NCI-H2107 treated with DMSO at 0.1 percent for 48 hours (cell line): ENCODE results near the gene FBXL16.

Experiments used
- DNase-seq: peaks from one replicate; lab custom pipeline; 2025; ENCODE audit not compliant: unreplicated experiment; lab: John Stamatoyannopoulos, UW

The FBXL16 gene

GRCh38 chr16:734981-735881 lies 29.6 kb upstream of the FBXL16 start:
- DNase-seq = no peak

DNA sequence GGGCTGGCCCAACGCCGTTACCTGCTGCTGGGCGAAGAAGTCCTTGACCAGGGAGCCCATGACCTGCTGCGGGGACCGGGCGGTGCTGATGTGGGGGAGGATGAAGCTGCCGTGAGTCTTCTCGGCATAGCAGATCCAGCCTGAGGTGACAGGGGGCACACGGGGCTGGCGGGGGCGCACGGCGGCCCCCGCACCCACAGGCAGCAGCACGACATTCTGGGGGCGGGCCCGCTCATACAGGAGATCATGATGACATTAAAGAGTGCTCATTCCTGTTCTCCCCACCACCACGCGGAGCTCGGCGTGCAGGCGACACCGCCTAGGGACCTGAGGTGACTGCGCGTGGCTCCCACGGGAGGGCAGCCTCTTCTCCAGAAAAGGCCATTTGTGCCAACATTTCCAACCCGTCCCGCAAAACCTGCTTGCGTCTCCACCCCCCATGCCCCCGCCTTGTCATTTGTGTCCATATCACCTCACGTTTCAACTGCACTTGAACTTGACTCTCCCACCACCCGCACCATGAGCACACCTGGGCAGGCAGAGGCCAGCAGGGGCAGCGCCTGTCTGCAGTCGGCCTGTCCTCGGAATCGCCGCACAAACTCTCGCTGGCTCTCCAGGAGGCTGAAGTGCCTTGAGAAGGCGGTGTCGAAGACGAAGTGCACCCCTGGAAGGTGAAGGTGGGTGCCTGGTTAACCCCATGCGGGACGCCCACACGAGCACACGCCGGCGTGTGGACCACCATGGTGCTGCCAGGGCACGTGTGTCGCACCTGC lies 28.8 kb upstream of the FBXL16 start:
- no peak for DNase-seq

GRCh38 chr16:733382-734207 lies 28.0 kb upstream of the FBXL16 start:
- DNase-seq = no peak

GRCh38 chr16:732936-733335 lies 27.3 kb upstream of the FBXL16 start:
- no peak for DNase-seq

GRCh38 chr16:732332-732731 lies 26.7 kb upstream of the FBXL16 start:
- no peak for DNase-seq

GRCh38 chr16:730666-731509 lies 25.3 kb upstream of the FBXL16 start:
- no peak for DNase-seq

DNA sequence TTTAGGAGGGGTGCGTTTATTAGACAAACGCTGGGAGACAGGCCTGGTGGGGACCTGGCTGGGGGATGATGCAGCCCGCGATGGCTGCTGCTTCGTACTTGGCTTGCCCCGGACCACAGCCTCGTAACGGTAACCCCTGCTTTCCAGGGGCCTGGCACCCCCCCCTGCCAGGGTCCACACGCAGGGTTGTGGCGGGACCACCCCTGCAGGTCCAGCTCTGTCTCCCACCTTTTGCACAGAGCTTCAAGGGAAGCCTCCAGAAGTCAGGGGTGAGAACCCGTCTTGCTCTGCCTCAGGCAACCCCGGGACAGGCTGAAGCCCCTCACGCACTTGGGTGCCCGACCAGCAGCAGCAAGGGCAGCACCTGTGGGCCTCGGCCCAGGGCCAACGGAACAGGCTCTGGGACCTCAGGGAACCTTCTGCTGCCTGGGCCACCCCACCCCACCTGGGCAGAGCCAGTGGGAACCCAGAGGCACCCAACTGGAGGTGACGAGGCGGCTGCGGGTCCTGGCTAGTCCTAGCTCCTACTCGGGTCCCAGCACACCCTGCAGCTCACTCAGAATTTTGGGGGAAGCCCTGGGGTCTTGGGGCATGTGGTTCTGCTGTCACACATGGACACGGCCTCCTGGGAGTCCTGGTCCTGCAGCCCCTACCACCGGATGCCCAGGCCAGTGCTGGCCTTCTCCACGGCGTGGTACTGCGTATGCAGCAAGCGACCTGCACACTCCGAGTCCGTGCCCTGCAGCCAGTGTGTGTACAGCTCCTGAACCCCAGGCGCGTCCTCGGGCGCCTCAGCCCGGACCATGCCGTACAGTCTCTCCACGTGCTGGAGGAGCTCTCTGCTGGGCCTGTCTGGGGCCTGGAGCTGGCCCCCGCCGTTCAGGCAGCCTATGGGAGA lies 24.4 kb upstream of the FBXL16 start:
- DNase-seq = no peak

GRCh38 chr16:728890-729744 lies 23.5 kb upstream of the FBXL16 start:
- DNase-seq = no peak

DNA sequence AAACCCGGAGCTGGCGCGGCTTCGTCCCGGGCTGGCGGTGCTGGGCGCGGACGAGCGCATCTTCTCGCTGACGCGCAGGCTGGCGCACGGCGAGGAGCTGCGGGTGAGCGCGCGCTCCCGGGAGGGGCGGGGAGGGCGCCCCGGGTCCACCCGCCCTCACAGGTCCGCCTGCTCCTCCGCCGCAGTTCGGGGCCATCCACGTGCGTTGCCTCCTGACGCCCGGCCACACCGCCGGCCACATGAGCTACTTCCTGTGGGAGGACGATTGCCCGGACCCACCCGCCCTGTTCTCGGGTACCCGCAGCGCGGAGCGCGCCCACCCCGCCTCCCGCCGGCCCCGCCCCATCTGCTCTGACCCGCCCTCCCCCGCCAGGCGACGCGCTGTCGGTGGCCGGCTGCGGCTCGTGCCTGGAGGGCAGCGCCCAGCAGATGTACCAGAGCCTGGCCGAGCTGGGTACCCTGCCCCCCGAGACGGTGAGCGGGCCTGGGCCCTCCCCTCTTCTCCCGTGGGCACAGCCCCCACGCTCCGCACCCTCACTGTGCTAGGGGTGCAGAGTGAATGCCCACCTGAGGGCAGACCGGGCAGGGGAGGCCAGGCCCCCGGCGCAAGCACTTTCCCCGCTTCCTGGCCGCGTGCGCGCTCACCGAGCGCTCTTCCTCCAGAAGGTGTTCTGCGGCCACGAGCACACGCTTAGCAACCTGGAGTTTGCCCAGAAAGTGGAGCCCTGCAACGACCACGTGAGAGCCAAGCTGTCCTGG lies 22.7 kb upstream of the FBXL16 start:
- DNase-seq = no peak

DNA sequence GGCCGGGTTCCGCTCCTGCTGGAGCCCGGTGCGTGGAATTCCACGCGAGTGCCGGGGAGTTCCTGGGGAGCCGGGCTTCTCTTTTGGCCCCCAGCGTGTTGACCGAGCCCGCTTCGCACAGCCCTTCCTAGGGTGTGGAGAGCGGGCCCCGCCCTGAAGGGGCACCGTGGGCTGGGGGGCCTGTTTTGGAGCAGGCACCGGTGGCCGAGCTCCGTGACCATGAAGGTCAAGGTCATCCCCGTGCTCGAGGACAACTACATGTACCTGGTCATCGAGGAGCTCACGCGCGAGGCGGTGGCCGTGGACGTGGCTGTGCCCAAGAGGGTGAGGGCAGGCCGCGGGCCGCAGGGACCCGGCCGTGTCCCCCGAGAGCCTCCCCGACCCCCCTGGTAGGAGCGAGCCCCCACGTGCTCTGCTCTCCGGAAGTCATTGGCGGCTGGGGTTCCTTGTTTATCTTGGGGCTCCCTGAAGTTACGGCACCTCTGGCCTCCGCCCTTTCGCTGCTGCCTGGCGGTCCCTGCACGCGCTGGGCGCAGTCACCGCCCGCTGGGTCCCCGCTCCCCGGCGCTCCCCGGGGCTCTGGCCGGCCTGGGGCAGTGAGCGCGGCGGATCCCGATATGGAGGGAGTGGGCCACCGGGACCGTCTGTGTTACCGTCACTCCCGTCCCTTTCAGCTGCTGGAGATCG lies 21.8 kb upstream of the FBXL16 start:
- no peak for DNase-seq

DNA sequence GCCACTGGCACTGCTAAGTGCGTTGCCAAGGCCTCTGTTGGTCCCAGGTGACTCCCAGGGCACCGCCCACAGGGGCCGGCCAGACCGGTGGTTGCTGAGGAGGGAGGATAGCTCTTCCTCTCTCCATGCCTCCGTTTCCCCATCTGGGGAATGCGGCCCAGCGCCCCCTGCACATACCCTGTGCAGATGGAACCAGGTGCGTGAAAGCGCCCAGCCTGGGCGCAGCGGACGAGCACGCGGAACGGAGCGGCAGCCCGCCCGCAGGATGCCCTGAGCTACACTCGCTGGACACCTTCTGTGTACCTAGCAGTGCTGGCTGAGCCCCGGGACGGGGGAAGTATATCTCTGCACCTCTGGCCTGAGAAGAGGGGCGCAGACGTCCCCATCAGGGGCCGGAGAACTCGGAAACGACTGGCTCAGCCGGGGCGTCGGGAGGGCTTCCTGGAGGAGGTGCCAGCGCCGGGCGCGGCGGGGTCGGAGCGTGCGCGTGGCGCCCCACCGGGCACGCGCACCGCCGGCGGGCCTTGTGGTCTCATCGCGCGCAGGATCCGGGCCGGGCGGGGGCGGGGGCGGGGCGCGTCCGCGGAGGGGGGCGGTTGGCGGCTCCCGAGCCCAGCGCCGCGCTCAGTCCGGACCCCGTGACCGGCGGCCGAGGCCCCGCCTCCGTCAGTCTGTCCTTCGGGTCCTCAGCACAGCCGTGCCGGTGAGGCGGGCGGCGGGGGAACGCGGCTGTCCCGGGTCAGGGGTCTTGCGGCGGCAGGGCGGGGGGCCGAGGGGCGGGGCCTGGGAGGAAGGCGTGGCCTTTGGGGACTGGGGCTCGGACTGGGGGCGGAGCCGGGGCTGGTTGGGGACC lies 21.1 kb upstream of the FBXL16 start, which contains the start of the genes CCDC78 and HAGHL:
Gene CCDC78, minus strand, starts transcription at position 6 of the 853 bp plus-strand sequence. CDS start 76 bp downstream, outside the sequence.
Gene HAGHL, plus strand, starts transcription at position 669 of the 853 bp plus-strand sequence. CDS start 404 bp downstream, outside the sequence.
- no peak for DNase-seq

DNA sequence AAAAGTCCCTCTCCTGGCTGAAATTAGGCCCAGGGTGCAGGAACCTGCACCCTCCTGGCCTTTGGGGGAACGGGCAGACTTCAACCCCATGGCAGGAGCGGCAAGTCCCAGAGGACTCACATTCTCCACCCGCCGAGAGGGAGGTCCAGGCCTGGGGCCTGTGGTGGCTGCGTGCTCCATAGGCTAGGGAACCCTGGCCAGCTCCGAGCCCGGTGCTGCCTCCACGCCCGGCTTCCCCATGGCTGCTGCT lies 20.5 kb upstream of the FBXL16 start:
- DNase-seq = no peak

DNA sequence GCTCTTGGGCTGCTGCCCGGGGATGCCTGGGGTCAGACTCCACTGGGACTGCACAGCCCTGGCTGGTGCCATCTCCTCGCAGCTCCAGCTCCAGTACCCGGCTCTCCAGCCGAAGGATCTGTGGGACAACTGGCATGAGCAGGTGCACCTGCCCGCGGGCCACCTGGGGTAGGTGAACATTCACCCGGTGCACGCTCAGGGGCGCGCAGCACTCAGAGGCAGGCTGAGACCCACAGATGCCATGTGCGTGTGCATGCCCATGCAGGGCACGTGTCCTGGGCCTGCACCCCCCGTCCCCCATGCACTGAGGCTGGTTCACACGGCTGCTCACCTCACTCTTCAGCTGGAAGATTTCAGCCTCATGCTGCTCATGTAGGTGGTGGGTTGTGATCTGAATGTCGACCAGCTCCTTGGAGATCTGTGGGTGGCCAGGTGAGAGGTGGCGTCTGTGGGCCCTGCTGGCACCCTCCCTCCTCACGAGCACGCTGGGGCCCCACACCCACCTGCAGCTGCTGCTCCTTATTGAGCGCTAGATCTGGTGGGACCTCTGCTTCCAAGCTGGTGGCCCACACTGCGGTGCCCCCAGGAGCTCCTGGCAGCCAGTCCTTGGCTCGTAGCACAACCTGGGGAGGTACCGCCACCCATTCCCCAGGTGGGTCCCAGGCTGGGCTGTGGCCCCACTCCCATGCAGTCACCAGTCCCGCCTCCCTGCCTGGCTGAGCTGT lies 20.0 kb upstream of the FBXL16 start:
- DNase-seq = no peak

GRCh38 chr16:725041-725376 lies 19.4 kb upstream of the FBXL16 start:
- no peak for DNase-seq

DNA sequence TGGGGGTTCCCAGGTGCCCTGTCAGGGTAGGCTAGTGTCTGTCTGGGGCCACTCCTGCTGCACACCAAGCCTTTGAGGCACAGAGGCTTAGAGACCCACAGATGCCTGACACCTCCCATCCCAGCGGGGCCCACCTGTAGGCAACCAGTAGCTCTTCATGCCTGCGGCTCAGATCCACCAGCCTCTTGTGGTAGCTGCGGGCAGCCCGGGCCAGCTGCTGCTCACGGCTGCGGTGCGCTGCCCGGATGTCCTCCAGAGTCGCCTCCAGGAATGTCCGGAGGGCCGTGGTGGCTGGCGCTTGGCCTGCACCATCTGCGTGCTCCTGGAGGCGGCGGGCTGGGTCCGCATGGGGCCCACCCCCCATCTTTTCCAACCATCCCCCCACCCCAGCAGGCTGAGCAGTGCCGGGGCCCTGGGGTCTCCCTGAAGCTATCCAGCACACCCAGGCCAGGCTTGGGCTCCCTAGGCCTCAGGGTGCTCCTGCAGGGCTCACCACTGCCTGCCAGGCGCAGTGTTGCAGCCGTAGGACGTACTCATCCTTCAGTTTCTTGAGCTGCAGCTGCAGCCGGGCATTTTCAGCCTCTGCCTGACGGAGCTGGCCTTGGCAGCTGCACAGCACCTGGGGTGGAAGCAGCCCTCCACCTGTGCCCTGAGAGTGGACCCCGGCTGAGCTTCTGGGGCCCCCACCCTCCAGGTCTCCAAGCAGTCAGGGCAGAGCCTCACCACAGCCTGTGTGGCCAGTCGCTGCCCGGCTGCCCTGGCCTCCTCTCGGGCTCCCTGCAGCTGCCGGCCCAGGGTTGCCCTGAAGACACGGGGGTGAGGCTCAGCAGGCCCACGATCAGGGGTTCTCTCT lies 18.8 kb upstream of the FBXL16 start:
- DNase-seq = no peak
